HG02623 (cell line): ENCODE data around the gene DCUN1D3.
"Not testable (repeated sequence)": the region's sequence is repeated elsewhere in the genome, so short reads cannot be mapped to it uniquely, and the experiment has no call there.

Experiments
- ATAC-seq: cut with Tn5 transposase; IDR thresholded peaks from one replicate; pipeline ENCODE4 v1.9.1; 2021; ENCODE audit warnings: moderate library complexity; ENCODE audit not compliant: unreplicated experiment

Gene DCUN1D3

GRCh38 chr16:20866145-20866772 is 33.9 kb downstream of the DCUN1D3 start:
- ATAC-seq: no peak

- peak; percentile 47 for ATAC-seq
These were observed 34.6 kb downstream of the DCUN1D3 start for GRCh38 chr16:20865420-20866131.

DNA sequence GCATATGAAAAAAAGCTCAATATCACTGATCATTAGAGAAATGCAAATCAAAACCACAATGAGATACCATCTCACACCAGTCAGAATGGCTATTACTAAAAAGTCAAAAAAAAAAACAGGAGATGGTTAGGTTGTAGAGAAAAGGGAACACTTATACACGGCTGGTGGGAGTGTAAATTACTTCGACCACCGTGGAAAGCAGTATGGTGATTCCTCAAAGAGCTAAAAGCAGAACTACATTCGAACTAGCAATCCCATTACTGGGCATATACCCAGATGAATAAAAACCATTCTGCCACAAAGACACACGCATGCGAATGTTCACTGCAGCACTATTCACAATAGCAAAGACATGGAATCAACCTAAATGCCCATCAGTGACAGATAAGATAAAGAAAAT is 35.8 kb downstream of the DCUN1D3 start:
- not testable (repeated sequence) for ATAC-seq

GRCh38 chr16:20862162-20862960 is 37.8 kb downstream of the DCUN1D3 start:
- no peak for ATAC-seq

GRCh38 chr16:20860995-20861394 is 39.2 kb downstream of the DCUN1D3 start:
- not testable (repeated sequence) for ATAC-seq

DNA sequence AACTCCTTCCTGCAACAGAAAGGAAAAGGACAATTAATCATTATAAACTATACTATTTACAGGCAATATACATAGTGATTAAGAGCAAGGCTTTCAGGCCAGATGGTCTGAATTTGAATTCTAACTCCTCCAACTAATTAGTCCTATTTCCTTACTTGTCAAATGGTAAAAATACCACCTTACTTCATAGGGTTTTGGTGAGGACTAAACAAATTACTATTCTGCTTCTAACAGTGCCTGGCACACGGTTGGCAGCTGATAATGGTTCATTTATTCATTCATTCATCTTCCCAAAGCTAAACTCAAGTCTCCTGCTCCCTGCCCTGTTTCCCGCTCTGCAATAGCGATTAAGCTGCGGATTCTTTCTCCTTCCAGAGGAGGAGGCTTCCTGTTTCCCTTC is 39.8 kb downstream of the DCUN1D3 start:
- no peak for ATAC-seq

DNA sequence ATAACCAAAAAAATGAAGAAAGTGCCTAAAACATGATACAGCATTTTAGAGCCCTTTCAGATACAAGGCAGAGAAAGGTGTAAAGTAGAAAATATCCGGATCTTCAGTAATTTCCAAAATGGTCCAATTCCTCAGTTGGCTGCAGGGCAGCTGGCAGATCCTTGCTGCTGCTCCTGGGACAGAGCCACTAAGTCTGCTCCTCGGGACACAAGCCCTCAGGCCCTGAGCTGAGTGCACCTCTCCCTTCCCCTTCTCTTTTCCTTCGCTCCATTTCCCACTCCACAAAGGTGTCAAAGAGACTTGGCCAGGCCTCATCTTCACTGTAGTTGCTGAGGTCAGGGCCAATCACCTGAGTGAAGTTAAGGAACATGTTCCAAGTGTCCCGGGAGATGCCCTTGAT is 40.5 kb downstream of the DCUN1D3 start:
- no peak for ATAC-seq

GRCh38 chr16:20859229-20859628 is 40.9 kb downstream of the DCUN1D3 start:
- no peak for ATAC-seq

GRCh38 chr16:20857281-20857680 is 42.9 kb downstream of the DCUN1D3 start:
- no peak for ATAC-seq

DNA sequence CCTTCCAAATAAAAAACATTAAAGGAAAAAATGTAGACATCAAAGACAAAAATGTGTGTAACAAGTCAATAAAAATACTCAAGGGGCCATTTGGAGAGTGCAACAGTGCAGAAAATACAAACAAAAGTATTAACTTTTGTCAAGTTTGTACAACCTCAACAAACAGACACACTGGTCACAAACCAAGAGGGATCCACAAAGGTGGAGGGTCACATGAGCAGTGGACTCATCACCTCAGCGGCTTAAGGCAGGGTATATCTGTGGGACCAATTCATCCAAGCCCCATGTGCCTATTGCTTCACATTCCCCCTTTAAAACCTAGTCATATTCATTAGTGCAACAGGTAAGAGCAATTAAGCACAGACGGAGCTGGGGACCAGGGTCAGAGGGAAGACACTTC is 45.2 kb downstream of the DCUN1D3 start:
- ATAC-seq: no peak

GRCh38 chr16:20853981-20854620 is 46.1 kb downstream of the DCUN1D3 start:
- no peak for ATAC-seq

DNA sequence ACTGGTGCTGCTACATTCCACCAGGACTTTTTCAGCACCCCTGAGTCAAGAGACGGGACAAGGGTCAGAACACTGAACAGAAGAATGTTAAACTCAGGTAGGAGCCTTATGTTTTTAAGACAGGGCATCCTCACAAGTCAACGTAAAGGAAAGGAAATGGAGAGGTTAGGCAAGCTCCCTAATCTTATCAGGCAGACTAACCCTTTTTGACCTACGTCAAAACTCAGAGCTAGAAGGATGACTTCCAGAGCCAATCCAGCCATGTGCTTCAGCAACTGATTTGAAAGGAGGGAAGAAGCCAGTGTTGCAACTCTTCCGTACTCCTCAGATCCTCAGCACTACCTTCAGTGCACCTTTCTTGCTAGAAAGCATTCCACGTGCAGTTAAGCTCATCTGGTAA is 47.0 kb downstream of the DCUN1D3 start:
- no peak for ATAC-seq

DNA sequence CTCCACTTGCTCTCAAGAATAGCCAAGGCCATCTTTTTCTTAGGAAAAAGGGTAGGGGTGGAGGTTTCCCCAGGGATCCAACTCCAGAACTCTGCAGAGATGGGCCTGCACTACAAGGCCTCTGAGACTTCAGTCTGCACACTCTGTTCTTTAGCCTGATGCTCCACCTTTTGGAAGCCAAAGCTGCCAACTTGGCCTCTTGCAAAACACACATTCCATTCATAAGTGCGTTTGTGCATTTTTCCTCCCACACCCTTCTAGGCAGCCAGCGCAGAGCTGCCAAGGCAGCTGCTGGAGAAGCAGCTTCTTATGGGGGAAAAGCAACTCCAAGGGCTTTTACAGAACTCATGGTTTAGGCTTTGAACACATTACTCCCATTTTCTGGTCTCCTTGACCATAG is 48.6 kb downstream of the DCUN1D3 start:
- no peak for ATAC-seq

- no peak for ATAC-seq
These were observed 49.2 kb downstream of the DCUN1D3 start for GRCh38 chr16:20850981-20851380.

GRCh38 chr16:20849589-20850390 is 50.4 kb downstream of the DCUN1D3 start:
- no peak for ATAC-seq

- no peak for ATAC-seq
These were observed 52.6 kb downstream of the DCUN1D3 start for GRCh38 chr16:20847550-20847949.

DNA sequence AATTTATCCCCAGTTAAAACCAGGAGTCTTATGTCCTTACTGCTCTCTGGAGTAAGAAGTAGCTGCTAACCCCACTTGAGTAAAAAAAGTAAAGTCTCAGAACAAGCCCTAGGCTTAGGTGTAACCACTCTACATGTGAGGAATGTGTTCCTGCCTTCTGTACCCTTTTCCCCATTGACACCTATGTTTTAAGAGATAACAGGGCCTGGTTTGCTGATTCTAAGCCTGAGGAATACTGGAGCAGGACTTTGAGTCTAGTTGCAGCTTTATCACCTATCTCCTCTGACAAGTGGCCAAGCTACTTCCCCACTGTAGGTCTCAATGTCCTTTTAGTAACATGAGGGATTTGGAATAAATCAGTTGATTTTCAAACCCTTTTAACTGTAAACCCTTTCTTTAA is 53.6 kb downstream of the DCUN1D3 start:
- ATAC-seq: no peak

GRCh38 chr16:20846030-20846429 is 54.1 kb downstream of the DCUN1D3 start:
- ATAC-seq: no peak

GRCh38 chr16:20844588-20844987 is 55.6 kb downstream of the DCUN1D3 start:
- no peak for ATAC-seq

DNA sequence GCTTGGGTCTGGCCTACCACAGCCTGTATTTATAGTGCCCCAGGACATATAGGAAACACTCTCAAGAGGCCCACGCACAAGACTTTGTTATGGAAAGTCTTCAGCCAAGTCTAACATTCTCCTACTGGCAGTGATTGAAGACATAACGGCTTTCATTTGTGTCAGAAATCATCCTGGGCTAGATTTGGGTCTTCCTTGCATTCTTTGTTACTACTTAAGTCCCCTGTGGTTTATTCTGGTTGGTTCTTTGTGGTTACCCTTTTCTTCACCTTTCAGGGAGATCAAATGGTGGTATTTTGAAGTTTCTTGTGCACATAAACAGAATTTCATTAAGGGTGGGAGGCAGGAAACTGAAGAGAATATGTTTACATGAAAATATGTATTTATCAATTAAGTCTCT is 56.1 kb downstream of the DCUN1D3 start:
- ATAC-seq: no peak

DNA sequence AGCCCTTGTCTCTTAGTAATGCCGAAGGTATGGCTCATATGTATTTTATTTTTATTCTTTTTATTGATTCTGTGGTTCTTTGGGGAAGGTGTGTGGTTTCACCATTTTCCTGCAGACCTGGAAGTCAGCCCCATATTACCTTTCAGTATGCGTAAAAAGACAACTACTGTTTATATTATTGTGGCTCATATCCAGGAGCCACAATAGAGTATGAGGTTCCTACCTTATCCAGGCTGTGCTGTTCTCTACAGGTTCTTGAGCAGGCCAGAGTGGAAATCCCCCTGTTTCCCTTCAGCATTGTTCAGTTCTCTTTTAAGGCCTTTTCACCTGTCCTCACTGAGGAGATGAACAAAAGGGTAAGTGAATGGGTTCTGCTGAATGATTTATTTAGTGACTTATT is 60.7 kb downstream of the DCUN1D3 start:
- no peak for ATAC-seq
